ENCODE results near the gene PRG3. TPM values are rescaled to one million over a fixed set of nuclear protein-coding genes. Genes with fewer than 3 reads are reported as not detected.
"Not testable (repeated sequence)": the region's sequence is repeated elsewhere in the genome, so short reads cannot be mapped to it uniquely, and the experiment has no call there.

Gene PRG3
- total RNA-seq, 4 donors from 2014 or later: not detected

DNA sequence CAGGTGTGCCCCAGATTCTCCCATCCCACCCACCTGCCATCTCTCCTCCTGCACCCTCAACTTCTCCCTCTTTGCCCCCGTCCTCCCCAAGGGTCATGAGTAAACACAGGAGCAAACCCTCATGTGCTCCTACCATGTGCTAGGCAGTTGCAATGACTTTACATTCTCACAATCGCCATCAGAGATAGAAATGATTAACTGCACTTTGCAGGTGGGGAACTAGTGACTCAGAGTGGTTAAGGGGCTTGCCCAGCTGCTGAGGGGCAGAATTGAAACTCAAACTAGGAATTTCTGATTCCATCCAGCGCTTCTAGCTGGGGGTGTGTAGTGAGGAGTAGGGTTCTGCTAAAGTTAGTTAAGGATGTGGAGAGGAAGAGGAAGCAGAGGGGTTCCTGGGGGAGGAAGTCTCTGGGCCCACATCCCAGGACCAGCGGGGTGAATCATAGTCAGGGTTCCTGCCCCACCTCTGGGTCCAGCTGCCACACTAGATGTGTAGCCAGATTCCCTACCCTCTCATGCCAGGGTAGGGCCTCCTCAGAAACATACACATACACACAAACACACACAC, 25.5 kb upstream of the PRG3 start:
- Histone ChIP-seq H3K4me1 (no peaks in the 10 kb centered on the region), H3K27ac (peak overlapping the region; percentile 15 to 52), H3K4me3 (no peak overlapping the region), H3K36me3 (no peaks in the 10 kb centered on the region), H3K9me3 (no peaks in the 10 kb centered on the region), H3K27me3 (no peaks in the 10 kb centered on the region)
- DNase-seq: peak in 1 of 2 donors; percentile 28
- TF ChIP-seq, protein P1, sequence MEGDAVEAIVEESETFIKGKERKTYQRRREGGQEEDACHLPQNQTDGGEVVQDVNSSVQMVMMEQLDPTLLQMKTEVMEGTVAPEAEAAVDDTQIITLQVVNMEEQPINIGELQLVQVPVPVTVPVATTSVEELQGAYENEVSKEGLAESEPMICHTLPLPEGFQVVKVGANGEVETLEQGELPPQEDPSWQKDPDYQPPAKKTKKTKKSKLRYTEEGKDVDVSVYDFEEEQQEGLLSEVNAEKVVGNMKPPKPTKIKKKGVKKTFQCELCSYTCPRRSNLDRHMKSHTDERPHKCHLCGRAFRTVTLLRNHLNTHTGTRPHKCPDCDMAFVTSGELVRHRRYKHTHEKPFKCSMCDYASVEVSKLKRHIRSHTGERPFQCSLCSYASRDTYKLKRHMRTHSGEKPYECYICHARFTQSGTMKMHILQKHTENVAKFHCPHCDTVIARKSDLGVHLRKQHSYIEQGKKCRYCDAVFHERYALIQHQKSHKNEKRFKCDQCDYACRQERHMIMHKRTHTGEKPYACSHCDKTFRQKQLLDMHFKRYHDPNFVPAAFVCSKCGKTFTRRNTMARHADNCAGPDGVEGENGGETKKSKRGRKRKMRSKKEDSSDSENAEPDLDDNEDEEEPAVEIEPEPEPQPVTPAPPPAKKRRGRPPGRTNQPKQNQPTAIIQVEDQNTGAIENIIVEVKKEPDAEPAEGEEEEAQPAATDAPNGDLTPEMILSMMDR (IDR thresholded peaks at IDR 0.05): no peak
- TF ChIP-seq POLR2A (IDR thresholded peaks at IDR 0.05): no peak
- intact Hi-C loops (cut with DNase I; ENCODE audit: low total_unique reads): no loop called here

DNA sequence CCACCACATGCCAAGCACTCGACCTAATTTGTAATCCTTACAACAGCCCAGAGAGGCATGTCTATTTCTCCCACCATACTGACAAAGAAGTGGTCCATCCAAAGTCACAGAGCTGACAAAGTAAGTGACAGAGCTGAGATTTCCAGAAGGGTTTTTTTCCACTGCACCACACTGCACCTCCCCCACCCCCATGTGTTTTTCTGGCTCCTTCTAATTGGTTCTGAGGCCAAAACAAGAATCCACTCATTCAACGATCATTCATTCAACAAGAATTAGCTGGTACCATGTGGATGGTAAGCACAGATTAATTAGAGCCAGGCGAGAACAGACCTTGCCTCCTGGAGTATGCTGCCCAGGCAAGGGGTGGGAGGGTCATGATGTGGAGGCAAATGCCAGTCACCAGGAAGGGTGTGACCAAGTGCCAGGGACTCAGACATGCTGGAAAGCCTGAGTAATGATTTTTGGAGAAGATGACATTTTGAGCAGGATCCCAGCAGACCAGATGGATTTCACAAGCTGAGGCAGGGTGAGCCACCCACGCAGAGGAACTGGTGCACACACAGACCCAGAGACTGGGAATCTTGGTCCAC, 24.4 kb upstream of the PRG3 start:
- DNase-seq: no peak
- Histone ChIP-seq H3K4me1 (no peaks in the 10 kb centered on the region), H3K27me3 (no peaks in the 10 kb centered on the region), H3K4me3 (no peak overlapping the region), H3K9me3 (no peaks in the 10 kb centered on the region), H3K27ac (no peak overlapping the region), H3K36me3 (no peaks in the 10 kb centered on the region)
- TF ChIP-seq, protein P1 (IDR thresholded peaks at IDR 0.05): no peak
- TF ChIP-seq POLR2A (IDR thresholded peaks at IDR 0.05): no peak
- intact Hi-C loops (cut with DNase I; ENCODE audit: low total_unique reads): no loop called here

DNA sequence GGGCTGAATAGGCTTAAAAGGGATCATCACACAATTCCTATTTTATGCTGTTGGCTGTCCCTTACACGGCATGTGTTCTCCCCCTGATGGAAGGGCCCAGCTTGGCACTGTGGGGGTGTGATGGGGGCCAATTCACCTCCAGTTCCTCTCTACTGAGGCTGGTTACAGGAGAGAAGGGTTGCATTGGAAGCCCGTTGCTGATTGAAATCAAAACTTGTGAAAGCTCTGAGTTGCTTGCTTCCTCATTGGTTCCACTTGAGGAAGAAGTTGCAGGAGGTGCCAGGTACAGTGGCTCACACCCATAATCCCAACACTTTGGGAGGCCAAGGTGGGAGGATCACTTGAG, 22.8 kb upstream of the PRG3 start:
- intact Hi-C loops (cut with DNase I; ENCODE audit: low total_unique reads): no loop called here
- Histone ChIP-seq H3K36me3 (no peaks in the 10 kb centered on the region), H3K27me3 (no peaks in the 10 kb centered on the region), H3K4me3 (no peak overlapping the region), H3K9me3 (no peaks in the 10 kb centered on the region), H3K27ac (no peak overlapping the region), H3K4me1 (no peaks in the 10 kb centered on the region)
- no peak for DNase-seq
- TF ChIP-seq, protein P1 (IDR thresholded peaks at IDR 0.05): no peak
- TF ChIP-seq POLR2A (IDR thresholded peaks at IDR 0.05): no peak

DNA sequence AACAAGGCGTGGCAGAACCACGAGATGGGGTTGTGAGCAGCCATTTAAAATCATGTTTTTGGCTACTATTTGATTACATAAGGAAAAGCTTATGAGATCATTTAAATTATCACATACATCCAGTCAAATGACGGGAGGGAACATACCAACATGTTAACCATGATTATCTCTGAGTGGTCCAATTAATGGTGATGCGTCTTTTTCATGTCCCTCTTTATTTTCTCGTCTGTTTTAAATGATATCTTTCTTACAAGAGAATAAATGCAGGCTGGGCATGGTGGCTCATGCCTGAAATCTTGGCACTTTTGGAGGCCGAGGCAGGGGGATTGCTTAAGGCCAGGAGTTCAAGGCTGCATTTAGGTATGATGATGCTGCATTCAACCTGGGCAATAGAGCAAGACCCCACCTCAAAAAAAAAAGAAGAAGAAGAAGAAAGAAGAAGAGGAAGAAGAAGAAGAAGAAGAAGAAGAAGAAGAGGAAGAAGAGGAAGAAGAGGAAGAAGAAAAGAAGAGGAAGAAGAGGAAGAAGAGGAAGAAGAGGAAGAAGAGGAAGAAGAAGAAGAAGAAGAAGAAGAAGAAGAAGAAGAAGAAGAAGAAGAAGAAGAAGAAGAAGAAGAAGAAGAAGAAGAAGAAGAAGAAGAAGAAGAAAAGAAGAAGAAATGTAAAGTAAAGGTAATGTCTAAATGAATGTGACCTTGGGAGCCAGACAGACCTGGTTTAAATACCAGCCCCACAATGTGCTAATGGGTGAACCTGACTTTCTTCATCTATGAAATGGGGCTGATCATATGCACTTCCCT, 22.3 kb upstream of the PRG3 start:
- intact Hi-C loops (cut with DNase I; ENCODE audit: low total_unique reads); H3K4me1 ChIP-seq; H3K9me3 ChIP-seq; H3K27ac ChIP-seq; H3K4me3 ChIP-seq; H3K27me3 ChIP-seq; DNase-seq; H3K36me3 ChIP-seq: not testable (repeated sequence)

DNA sequence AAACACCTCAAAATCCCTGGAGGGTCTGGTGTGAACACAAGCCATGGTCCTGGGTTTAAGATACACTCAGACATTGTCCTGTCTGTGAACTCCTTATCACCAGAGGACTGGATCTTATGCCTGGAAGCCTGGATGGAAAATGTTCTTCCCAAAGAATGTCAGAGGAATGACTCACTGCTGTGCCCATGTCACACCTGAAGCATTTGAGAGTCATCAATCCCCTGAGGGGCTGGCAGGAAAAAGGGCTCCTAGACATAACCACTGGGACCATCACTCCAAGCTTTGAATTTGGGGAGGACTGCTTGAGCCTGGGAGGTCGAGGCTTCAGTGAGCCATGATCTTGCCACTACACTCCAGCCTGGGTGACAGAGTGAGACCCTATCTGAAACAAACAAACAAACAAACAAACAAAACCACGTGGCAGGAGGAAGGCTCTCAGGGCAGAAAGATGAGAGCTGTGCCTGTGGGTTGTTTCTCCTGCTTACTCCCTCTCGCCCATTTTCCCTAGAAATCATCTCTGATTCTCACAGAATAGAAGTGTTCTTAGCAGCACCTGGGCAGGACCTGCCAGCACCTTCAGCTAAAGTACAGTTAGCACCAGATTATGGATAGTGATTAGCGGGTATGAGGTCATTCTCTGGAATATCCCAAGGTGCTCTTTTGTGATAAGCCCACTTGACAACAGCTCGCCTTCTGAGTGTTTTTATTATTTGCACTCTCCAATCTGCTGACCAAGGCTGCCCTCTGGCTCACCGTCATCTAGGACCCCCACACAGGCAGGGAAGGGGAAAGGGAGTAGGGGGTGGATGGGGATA, 21.4 kb upstream of the PRG3 start:
- no peaks in the 10 kb centered on the region for H3K4me1 ChIP-seq
- H3K4me3 ChIP-seq: no peak overlapping the region
- no peak for DNase-seq
- no peaks in the 10 kb centered on the region for H3K36me3 ChIP-seq
- TF ChIP-seq, protein P1 (IDR thresholded peaks at IDR 0.05): no peak
- no peak overlapping the region for H3K27ac ChIP-seq
- no peaks in the 10 kb centered on the region for H3K27me3 ChIP-seq
- intact Hi-C loops (cut with DNase I; ENCODE audit: low total_unique reads): no loop called here
- no peaks in the 10 kb centered on the region for H3K9me3 ChIP-seq
